ENCODE measurements around the gene GRIN1. TPM values are rescaled to one million over a fixed set of nuclear protein-coding genes. Genes with fewer than 3 reads are reported as not detected.
A peak's percentile ranks its signal among the peaks of the same experiment; 100 is the strongest.

The GRIN1 gene
- total RNA-seq, 1 experiment from 2014 or later = not detected

- in situ Hi-C loops (cut with HindIII; ENCODE audit: low sequenced_read_pairs) = loop anchor here (25.0 kb wide), 1 partner anchor 233 kb away; the partner anchor contains the start of genes C8G and FBXW5
- DNase-seq (ENCODE audit: low spot score) = no peak
Observed at GRCh38 chr9:137170486-137171148, 31.7 kb downstream of the GRIN1 start.

DNA sequence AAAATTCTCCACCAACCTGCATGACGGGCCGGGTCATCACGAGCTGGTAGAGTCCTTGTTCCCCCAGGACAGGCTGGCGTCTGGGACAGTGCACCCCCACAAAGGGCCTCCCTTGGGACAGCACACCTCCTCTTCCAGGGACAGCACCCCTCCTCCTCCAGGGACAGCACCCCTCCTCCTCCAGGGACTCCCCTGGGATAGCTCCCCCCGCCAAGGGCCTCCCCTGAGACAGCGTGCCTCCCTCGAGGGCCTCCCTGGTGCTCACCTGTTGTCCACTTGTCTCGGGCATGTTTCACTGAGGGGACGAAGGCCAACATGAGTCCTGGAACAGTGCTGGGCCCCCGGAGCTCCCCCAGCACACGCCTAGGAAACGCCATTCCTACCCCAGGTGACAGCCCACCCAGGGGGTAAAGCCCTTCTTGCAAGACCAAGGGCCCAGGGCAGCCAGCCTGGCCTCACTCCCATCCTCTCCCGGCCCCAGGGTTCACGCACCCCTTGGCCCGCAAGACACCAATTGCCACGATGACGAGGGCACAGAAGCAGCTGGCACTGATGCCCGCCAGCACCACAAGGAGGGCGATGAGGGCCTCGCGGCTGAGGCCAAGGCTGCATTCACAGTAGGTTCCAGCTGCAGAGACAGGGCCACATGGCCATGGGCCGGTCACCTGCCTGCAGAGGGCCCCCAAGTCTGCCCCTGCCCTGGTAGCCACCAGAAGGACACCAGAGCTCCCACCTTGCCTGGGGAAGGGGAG, 32.4 kb downstream of the GRIN1 start:
- no peak for DNase-seq (ENCODE audit: low spot score)
- in situ Hi-C loops (cut with HindIII; ENCODE audit: low sequenced_read_pairs) = loop anchor here (25.0 kb wide), 1 partner anchor 234 kb away; the partner anchor contains the start of genes C8G and FBXW5

DNA sequence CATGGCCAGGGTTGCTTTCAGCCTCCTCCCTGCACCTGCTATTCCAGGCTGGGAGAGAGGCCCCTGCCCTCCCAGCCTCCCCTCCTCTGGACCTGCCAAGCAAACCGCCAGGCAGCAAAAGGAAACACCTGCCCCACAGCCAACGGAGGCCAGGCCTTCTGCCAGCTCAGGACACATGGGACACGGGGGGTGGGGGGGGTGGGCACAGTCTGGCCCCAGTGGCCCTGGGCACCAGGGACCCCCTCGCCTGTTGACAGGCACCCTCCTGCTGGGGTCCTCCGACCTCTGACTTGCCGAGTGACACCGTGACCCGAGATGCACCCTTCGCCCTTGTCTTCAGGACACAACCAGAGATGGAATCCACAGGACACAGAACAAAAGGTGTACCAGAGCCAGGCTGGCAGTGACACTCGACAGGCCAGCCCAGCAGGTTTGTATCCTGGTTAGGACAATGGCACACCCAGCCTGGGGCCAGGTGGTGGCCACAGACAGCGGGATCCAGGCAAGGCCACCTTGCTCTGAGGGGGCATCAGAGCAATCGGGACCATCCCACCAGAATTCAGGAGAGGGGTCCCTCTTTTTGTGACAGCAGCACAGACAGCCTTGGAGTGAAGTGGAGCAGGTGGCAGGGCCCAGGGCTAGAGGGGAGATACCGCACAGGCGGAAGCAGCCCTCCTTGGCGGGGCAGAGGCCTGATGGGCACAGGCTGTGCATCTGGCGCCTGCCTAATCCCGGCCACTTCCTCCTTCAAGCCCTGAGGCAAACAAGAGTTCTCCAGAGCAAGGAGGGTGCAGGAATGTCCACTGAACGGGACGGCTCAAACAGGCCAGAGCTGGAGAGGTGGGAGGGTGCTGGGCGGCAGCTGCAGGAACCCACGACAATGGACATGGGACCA, 34.2 kb downstream of the GRIN1 start:
- DNase-seq (ENCODE audit: low spot score) = peak; percentile 54
- in situ Hi-C loops (cut with HindIII; ENCODE audit: low sequenced_read_pairs) = loop anchor here (25.0 kb wide), 1 partner anchor 236 kb away; the partner anchor contains the start of genes C8G and FBXW5

DNA sequence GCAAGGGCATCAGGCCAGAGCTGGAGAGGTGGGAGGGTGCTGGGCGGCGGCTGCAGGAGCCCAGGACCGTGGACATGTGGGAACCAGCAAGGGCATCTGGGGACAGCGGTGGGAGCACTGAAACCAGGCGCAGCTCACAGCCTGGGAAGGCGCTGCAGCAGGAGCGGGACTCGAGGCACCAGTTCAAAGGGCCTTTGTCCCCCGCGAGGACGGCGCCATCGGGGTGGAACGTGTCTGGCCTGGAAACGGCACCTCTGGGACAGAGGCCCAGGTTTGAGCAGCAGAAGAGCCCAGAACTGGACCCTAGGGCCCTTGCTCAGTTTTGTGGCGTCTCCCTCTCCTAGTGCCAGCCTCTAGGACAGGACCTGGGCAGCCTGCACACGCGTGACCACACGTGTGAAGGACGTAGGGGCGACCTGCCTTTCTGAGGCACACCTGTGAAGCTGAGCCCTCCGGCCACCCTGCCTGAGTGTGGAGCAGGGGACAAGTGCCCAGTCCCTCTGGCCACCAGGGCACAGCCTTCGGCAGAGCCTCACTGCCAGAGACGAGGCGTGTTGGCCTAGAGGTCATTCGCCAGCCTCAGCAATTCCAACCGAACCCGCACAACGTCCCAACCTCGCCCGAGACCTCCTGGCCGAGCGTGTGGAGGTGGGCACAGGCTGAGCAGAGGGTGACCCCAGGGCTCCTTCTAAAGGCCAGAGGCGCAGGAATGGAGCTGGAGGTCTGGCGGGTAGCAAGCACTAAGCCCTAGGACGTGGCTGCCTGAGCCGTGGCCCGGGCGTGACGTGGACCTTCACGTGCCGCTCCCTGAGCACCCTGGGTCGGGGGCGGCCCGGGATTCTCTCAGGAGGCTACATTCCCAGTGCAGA, 35.1 kb downstream of the GRIN1 start:
- DNase-seq (ENCODE audit: low spot score) = no peak
- in situ Hi-C loops (cut with HindIII; ENCODE audit: low sequenced_read_pairs) = loop anchor here (25.0 kb wide), 1 partner anchor 237 kb away; the partner anchor contains the start of genes C8G and FBXW5

DNA sequence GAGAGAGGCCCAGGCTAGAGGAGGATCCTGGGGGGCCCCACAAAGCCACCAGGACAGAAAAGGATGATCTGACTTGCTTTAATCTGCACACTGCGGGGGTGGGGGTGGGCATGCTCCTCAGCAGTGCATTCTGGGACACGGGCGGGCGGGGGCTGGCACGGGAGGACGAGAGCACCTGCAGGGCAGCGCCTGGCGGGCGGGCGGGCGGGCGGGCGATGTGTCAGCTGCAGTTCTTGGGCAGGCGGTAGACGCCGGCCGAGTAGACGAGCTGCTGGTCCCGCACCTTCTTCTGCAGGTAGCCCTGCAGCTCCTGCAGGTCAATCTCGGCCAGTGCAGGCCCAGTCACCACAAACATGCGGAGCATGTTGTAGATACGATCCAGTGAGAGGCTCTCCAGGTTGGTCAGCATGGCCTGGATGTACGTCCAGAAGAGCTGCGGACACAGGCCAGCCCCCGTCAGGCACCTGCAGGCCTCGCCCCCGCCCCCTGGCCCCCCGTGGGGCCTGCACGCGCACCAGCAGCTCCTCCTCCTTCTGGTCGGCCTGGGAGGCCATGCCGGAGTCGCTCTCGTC, 35.9 kb downstream of the GRIN1 start:
- DNase-seq (ENCODE audit: low spot score) = peak; percentile 67

DNA sequence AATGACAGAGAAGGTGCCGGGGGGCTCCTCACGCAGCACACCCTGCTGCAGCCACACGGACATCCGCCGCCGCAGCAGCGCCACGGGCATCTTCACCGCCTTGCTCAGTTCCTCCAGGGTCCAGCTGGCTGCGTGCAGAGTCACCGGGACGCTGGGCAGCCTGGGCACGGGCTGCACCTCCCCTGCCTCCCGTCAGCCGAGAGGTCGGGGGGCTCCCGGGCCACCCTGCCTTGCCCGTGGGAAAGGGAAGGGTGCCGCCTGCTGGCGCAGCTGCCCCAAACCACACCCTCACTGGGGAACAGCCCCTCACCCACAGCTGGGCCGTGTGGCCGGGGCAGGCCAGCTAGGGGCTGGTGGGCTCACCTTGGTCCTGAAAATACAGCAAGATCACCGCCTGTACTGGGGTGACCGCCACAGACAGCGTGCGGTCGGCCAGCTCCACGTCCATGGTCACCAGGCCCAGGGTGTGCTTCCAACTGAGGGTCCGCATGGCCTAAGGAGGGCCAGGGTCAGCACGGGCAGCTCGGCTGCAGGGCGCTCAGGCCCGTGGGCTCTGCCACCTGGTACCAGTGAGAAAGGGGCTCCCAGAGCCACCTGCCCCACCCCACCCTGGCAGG, 36.5 kb downstream of the GRIN1 start:
- in situ Hi-C loops (cut with HindIII; ENCODE audit: low sequenced_read_pairs) = no loop called here
- no peak for DNase-seq (ENCODE audit: low spot score)

More for the DNA sequence above, 35.9 kb downstream of the GRIN1 start:
- in situ Hi-C loops (cut with HindIII; ENCODE audit: low sequenced_read_pairs) = loop anchor here (25.0 kb wide), 1 partner anchor 238 kb away; the partner anchor contains the start of genes C8G and FBXW5

GRCh38 chr9:137176302-137177182, 37.6 kb downstream of the GRIN1 start:
- peak; percentile 87 for DNase-seq (ENCODE audit: low spot score)
- in situ Hi-C loops (cut with HindIII; ENCODE audit: low sequenced_read_pairs) = no loop called here

- in situ Hi-C loops (cut with HindIII; ENCODE audit: low sequenced_read_pairs) = no loop called here
- no peak for DNase-seq (ENCODE audit: low spot score)
Observed at GRCh38 chr9:137178201-137178938, 39.4 kb downstream of the GRIN1 start.

GRCh38 chr9:137178939-137179630, 40.1 kb downstream of the GRIN1 start:
- in situ Hi-C loops (cut with HindIII; ENCODE audit: low sequenced_read_pairs) = no loop called here
- DNase-seq (ENCODE audit: low spot score) = no peak

- in situ Hi-C loops (cut with HindIII; ENCODE audit: low sequenced_read_pairs) = no loop called here
- DNase-seq (ENCODE audit: low spot score) = no peak
Observed at GRCh38 chr9:137179761-137180160, 40.8 kb downstream of the GRIN1 start.

- no peak for DNase-seq (ENCODE audit: low spot score)
- in situ Hi-C loops (cut with HindIII; ENCODE audit: low sequenced_read_pairs) = no loop called here
Observed at GRCh38 chr9:137180491-137180890, 41.5 kb downstream of the GRIN1 start.

GRCh38 chr9:137181680-137182079, 42.7 kb downstream of the GRIN1 start:
- no peak for DNase-seq (ENCODE audit: low spot score)
- in situ Hi-C loops (cut with HindIII; ENCODE audit: low sequenced_read_pairs) = no loop called here

DNA sequence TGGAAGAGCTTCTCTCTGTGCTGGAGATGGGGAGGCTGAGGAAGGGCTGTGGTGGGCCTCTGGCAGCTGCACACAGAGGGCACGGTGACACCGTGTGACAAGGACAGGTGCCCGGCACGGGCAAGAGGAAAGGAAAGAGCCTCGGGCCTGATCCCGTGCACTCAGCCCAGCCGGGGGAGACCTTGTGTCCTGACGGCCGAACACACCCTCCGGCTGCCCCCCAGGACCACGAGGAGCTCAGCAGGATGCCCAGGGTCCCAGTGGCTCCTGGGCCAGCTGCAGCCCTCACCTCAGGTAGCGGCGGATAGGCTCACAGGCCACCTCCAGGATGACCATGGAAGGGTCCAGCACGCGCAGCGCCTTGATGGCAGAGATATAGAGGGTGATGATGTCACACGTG, 43.9 kb downstream of the GRIN1 start:
- in situ Hi-C loops (cut with HindIII; ENCODE audit: low sequenced_read_pairs) = no loop called here
- no peak for DNase-seq (ENCODE audit: low spot score)

DNA sequence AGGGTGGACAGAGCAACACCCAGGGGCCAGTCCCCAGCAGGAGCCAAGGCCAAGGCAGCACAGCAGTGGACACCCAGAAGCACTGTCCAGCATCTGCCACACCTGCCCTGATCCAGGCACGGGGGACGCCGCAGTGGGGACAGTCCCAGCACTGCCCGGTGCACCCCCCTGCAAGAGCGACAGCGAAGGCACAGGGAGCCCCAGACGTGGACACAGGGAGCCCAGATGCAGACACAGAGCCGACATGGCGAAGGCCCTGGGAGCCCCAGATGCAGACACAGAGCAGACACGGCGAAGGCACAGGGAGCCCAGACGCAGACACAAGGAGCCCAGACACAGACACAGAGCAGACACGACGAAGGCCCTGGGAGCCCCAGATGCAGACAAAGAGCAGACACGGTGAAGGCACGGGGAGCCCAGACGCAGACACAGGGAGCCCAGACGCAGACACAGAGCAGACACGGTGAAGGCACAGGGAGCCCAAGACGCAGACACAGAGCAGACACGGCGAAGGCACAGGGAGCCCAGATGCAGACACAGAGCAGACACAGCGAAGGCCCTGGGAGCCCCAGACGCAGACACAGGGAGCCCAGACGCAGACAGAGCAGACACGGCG, 45.1 kb downstream of the GRIN1 start:
- no peak for DNase-seq (ENCODE audit: low spot score)
- in situ Hi-C loops (cut with HindIII; ENCODE audit: low sequenced_read_pairs) = no loop called here
